H1 (cell line): ENCODE results near the gene DYSF. TPM values are rescaled to one million over a fixed set of nuclear protein-coding genes. Genes with fewer than 3 reads are reported as not detected.

Experiments
- CTCF ChIA-PET: fragments of 300-600 bp; sonication (Branson Sonifier 250); formaldehyde crosslinking; loops from one replicate; lab custom pipeline; 2021; ENCODE audit not compliant: partially characterized antibody; lab: Charles Lee
- POLR2A ChIA-PET: fragments of 300-600 bp; sonication (Branson Sonifier 250); formaldehyde crosslinking; loops from one replicate; lab custom pipeline; 2021; ENCODE audit warnings: inconsistent platforms; ENCODE audit not compliant: partially characterized antibody; lab: Charles Lee
- DNase-seq, 2 experiments: peaks; one replicate each; pipeline versions ENCODE4 v3.0.0 to v3.0.0-alpha.2; 2010 to 2022; ENCODE audit warnings: low spot score in 2 of 2, low read depth in 1 of 2, mixed read lengths in 1 of 2
- FAIRE-seq: peaks from 2 replicates; lab custom pipeline; 2011; peaks lifted over from hg19 to GRCh38; lab: Jason Lieb, UNC
- H2AFZ ChIP-seq: 2 replicates; pipeline ENCODE4 v1.8.1; 2012; ENCODE audit warnings: low read length, inconsistent platforms
- H2AK5ac ChIP-seq: 2 replicates; pipeline ENCODE4 v1.6.1; 2013; ENCODE audit warnings: low read depth, low read length
- H2BK120ac ChIP-seq: replicated peaks from 2 replicates; pipeline ENCODE3; 2013; ENCODE audit warnings: low read depth, low read length, inconsistent platforms
- H2BK12ac ChIP-seq: 2 replicates; pipeline ENCODE4 v1.6.1; 2013; ENCODE audit warnings: low read depth, low read length
- H2BK15ac ChIP-seq: 2 replicates; pipeline ENCODE4 v1.6.1; 2013; ENCODE audit warnings: low read length
- H2BK20ac ChIP-seq: 2 replicates; pipeline ENCODE4 v1.6.1; 2013; ENCODE audit warnings: low read length
- H2BK5ac ChIP-seq: 2 replicates; pipeline ENCODE4 v1.6.1; 2013; ENCODE audit warnings: low read depth, low read length
- H3K14ac ChIP-seq: 2 replicates; pipeline ENCODE4 v1.6.1; 2013; ENCODE audit warnings: inconsistent platforms; ENCODE audit not compliant: insufficient read length
- H3K18ac ChIP-seq: 2 replicates; pipeline ENCODE4 v1.6.1; 2013; ENCODE audit warnings: low read length; ENCODE audit errors: extremely low read depth
- H3K23ac ChIP-seq: 2 replicates; pipeline ENCODE4 v1.6.1; 2013; ENCODE audit warnings: inconsistent platforms; ENCODE audit not compliant: insufficient read length
- H3K23me2 ChIP-seq: 2 replicates; pipeline ENCODE4 v1.6.1; 2013; ENCODE audit warnings: low read depth, low read length
- H3K27ac ChIP-seq: 2 replicates; pipeline ENCODE4 v1.6.1; 2011; ENCODE audit warnings: low read depth, low read length, inconsistent platforms
- H3K27me3 ChIP-seq, 4 experiments: replicated peaks in 1 of 4; 1 replicate in 1 of 4; 2 replicates in 3 of 4; pipeline versions ENCODE4 v1.6.1 to v1.8.1; 2011 to 2013; ENCODE audit warnings: low read length in 3 of 4, mild to moderate bottlenecking in 3 of 4, inconsistent platforms in 2 of 4, mixed read lengths in 2 of 4, moderate library complexity in 1 of 4; ENCODE audit not compliant: control insufficient read depth in 3 of 4, insufficient read depth in 3 of 4; ENCODE audit errors: extremely low read depth in 1 of 4
- H3K36me3 ChIP-seq, 4 experiments: 2 replicates each; pipeline versions ENCODE4 v1.6.1 to v1.8.1; 2011 to 2013; ENCODE audit warnings: mild to moderate bottlenecking in 4 of 4, low read length in 3 of 4, moderate library complexity in 2 of 4, control low read depth in 1 of 4, inconsistent platforms in 1 of 4; ENCODE audit not compliant: insufficient read depth in 4 of 4, control insufficient read depth in 2 of 4
- H3K4ac ChIP-seq: replicated peaks from 2 replicates; pipeline ENCODE3; 2013; ENCODE audit warnings: low read length, low read depth, mixed read lengths, inconsistent platforms; ENCODE audit not compliant: insufficient read length
- H3K4me1 ChIP-seq, 4 experiments: replicated peaks in 1 of 4; 1 replicate in 1 of 4; 2 replicates in 3 of 4; pipeline versions ENCODE4 v1.6.1 to v1.8.1; 2011 to 2013; ENCODE audit warnings: low read length in 3 of 4, inconsistent platforms in 2 of 4, mixed read lengths in 1 of 4; ENCODE audit not compliant: insufficient read depth in 4 of 4, control insufficient read depth in 3 of 4
- H3K4me2 ChIP-seq, 2 experiments: 2 replicates each; pipeline versions ENCODE4 v1.6.1 to v1.8.1; 2011 to 2013; ENCODE audit warnings: low read depth in 2 of 2, low read length in 2 of 2, control low read depth in 1 of 2, inconsistent platforms in 1 of 2, mild to moderate bottlenecking in 1 of 2; ENCODE audit not compliant: insufficient read depth in 1 of 2
- H3K4me3 ChIP-seq, 4 experiments: fragments of 200-600, 300-600 bp in 1 of 4; sonication (generic), shearing (Covaris generic), sonication (Bioruptor Twin) in 1 of 4; 2 replicates each; pipeline versions ENCODE4 v1.5.1 to v1.8.1; 2011 to 2016; ENCODE audit warnings: low read length in 4 of 4, low read depth in 3 of 4, control low read depth in 2 of 4, inconsistent platforms in 2 of 4, mild to moderate bottlenecking in 2 of 4, mixed read lengths in 1 of 4, moderate library complexity in 1 of 4; ENCODE audit not compliant: insufficient read depth in 2 of 4; ENCODE audit errors: extremely low read depth in 1 of 4
- H3K56ac ChIP-seq: replicated peaks from 2 replicates; pipeline ENCODE3; 2013; ENCODE audit warnings: low read depth, mild to moderate bottlenecking, mixed read lengths, low read length, inconsistent platforms; ENCODE audit not compliant: insufficient read length
- H3K79me1 ChIP-seq: 2 replicates; pipeline ENCODE4 v1.6.1; 2013; ENCODE audit warnings: low read depth, low read length, control low read depth
- H3K79me2 ChIP-seq, 2 experiments: 2 replicates each; pipeline versions ENCODE4 v1.6.1 to v1.8.1; 2012 to 2013; ENCODE audit warnings: low read length in 2 of 2, mild to moderate bottlenecking in 2 of 2, inconsistent platforms in 1 of 2; ENCODE audit not compliant: insufficient read depth in 2 of 2, control insufficient read depth in 1 of 2
- H3K9ac ChIP-seq, 4 experiments: replicated peaks in 1 of 4; 1 replicate in 1 of 4; 2 replicates in 3 of 4; pipeline versions ENCODE4 v1.6.1 to v1.8.1; 2011 to 2013; ENCODE audit warnings: low read depth in 3 of 4, low read length in 3 of 4, control low read depth in 2 of 4, mild to moderate bottlenecking in 2 of 4, moderate library complexity in 2 of 4, inconsistent platforms in 1 of 4; ENCODE audit errors: extremely low read depth in 1 of 4
- H3K9me3 ChIP-seq, 2 experiments: 2 replicates each; pipeline versions ENCODE4 v1.6.1 to v1.8.1; 2012 to 2013; ENCODE audit warnings: mild to moderate bottlenecking in 2 of 2, moderate library complexity in 2 of 2, control low read depth in 1 of 2, inconsistent platforms in 1 of 2, low read depth in 1 of 2, low read length in 1 of 2, mixed read lengths in 1 of 2; ENCODE audit not compliant: insufficient read depth in 2 of 2
- H4K20me1 ChIP-seq, 2 experiments: replicated peaks in 1 of 2; 2 replicates each; pipeline versions ENCODE3 to v1.8.1; 2011 to 2013; ENCODE audit warnings: inconsistent platforms in 2 of 2, low read length in 2 of 2, mild to moderate bottlenecking in 1 of 2; ENCODE audit not compliant: insufficient read depth in 2 of 2, control insufficient read depth in 1 of 2
- H4K5ac ChIP-seq: 2 replicates; pipeline ENCODE4 v1.6.1; 2013; ENCODE audit warnings: low read length, low read depth, mixed read lengths, inconsistent platforms; ENCODE audit not compliant: insufficient read length
- H4K8ac ChIP-seq: 2 replicates; pipeline ENCODE4 v1.8.0; 2013; ENCODE audit warnings: mild to moderate bottlenecking, moderate library complexity, low read length, inconsistent platforms; ENCODE audit not compliant: insufficient read depth; ENCODE audit errors: extremely low read depth
- H4K91ac ChIP-seq: replicated peaks from 2 replicates; pipeline ENCODE3; 2013; ENCODE audit warnings: low read length, mixed read lengths, inconsistent platforms; ENCODE audit not compliant: insufficient read length
- CHD1 ChIP-seq: IDR thresholded peaks from 2 replicates; pipeline ENCODE4 v1.6.1; 2012; ENCODE audit warnings: low read depth, low read length, improper control_type of control experiment
- PHF8 ChIP-seq: fragments of 200-600 bp; sonication (generic); conservative IDR thresholded peaks from 2 replicates; pipeline ENCODE4 v1.7.1; 2012; ENCODE audit warnings: low read depth, mild to moderate bottlenecking, inconsistent platforms, low read length, moderate library complexity
- TCF12 ChIP-seq: IDR thresholded peaks from 2 replicates; pipeline ENCODE4 v1.6.1; 2011; ENCODE audit warnings: low read depth, mild to moderate bottlenecking, low read length
- WGBS, 2 experiments: shearing (Covaris generic) in 1 of 2; methylation state at CpG; one replicate each; pipeline versions ENCODE4 v1.1.6 to v1.1.7; 2013 to 2015; ENCODE audit warnings: low lambda C conversion rate in 2 of 2, mixed read lengths in 2 of 2, inconsistent platforms in 1 of 2, low coverage in 1 of 2, missing lambda C conversion rate in 1 of 2; ENCODE audit not compliant: insufficient replicate concordance in 2 of 2, insufficient coverage in 1 of 2, insufficient read length in 1 of 2; ENCODE audit errors: extremely low coverage in 1 of 2, missing lambda C conversion rate in 1 of 2; 5-methylcytosine and 5-hydroxymethylcytosine counted together
- polyA plus RNA-seq, 7 experiments: library from polyadenylated mRNA; depleted of rRNA in 3 of 7; stranded (reverse) in 5 of 7; unstranded in 2 of 7; fragments of >200 nt in 5 of 7; fragments of 200-250 nt in 2 of 7; gene quantifications; 1 replicate in 5 of 7; 2 replicates in 1 of 7; 4 replicates in 1 of 7; pipeline versions ENCODE4 v1.2.1 to v1.2.3, GENCODE V29; 2011 to 2013; ENCODE audit warnings: missing spikeins in 2 of 7, mixed read lengths in 2 of 7
- total RNA-seq: library from RNA; stranded (reverse); fragmentation: NEBNext Ultra II Directional; extraction: Animal tissue kit (Norgen Biotek cat#: 25700); gene quantifications from 2 replicates; pipeline ENCODE4 v1.2.1, GENCODE V29; 2021

The DYSF gene
- total and polyA plus RNA-seq, 2 of the 8 experiments (the other 6 are each of a cell fraction or from before 2014, with no cell fraction given), result 5.8 to 7.1 TPM

- no peaks in the 10 kb centered on the region for H3K79me2 ChIP-seq
- no peaks in the 10 kb centered on the region for H4K20me1 ChIP-seq
- H2AK5ac ChIP-seq, result no peak overlapping the region
- DNase-seq (no peak), FAIRE-seq (no peak)
- ChIA-PET POLR2A (no interaction called here), CTCF (no interaction called here)
- H4K5ac ChIP-seq, result no peak overlapping the region
- no peak overlapping the region for H3K18ac ChIP-seq
- H2BK12ac ChIP-seq, result no peak overlapping the region
- no peak overlapping the region for H4K8ac ChIP-seq
- H3K27ac ChIP-seq, result no peak overlapping the region
- H3K4me1 ChIP-seq, result no peaks in the 10 kb centered on the region
- H3K23me2 ChIP-seq, result no peaks in the 10 kb centered on the region
- 74% methylated on average over 3 of the region's 4 CpGs; no CpG with 5 or more reads in 1 of the 2 experiments for WGBS, 2 experiments
- H4K91ac ChIP-seq, result no peak overlapping the region
- no peak overlapping the region for H2BK20ac ChIP-seq
- H3K4me3 ChIP-seq, result no peak overlapping the region
- no peak overlapping the region for H3K4me2 ChIP-seq
- H3K9me3 ChIP-seq, result no peaks in the 10 kb centered on the region
- H3K27me3 ChIP-seq, result no peaks in the 10 kb centered on the region
- no peak overlapping the region for H2BK15ac ChIP-seq
- H3K79me1 ChIP-seq, result no peaks in the 10 kb centered on the region
- H2AFZ ChIP-seq, result no peak overlapping the region
- H3K23ac ChIP-seq, result no peak overlapping the region
- no peak overlapping the region for H3K4ac ChIP-seq
- no peak overlapping the region for H2BK120ac ChIP-seq
- H3K36me3 ChIP-seq, result peaks cover 0 to 41% (median 20%) of the 10 kb centered on the region in 4 experiments; a peak in 6 of 8 replicates
- H3K9ac ChIP-seq, result no peak overlapping the region
- no peak overlapping the region for H3K56ac ChIP-seq
- no peak overlapping the region for H2BK5ac ChIP-seq
- H3K14ac ChIP-seq, result no peak overlapping the region
- TF ChIP-seq TCF12, result no peak
- TF ChIP-seq PHF8, result no peak
- TF ChIP-seq CHD1, result no peak
These were observed 42.7 kb upstream of the DYSF start for GRCh38 chr2:71410696-71411095.
